Omental fat pad (tissue), 4 donors: ENCODE measurements around the gene WDR70. TPM values are rescaled to one million over a fixed set of nuclear protein-coding genes. Genes with fewer than 3 reads are reported as not detected.

Experiments
- ATAC-seq: fragments of 150-250 bp; one replicate; pipeline ENCODE4 v1.9.1; 2016; ENCODE audit warnings: mild to moderate bottlenecking, moderate library complexity; ENCODE audit not compliant: low FRiP score
- DNase-seq: peaks from one replicate; pipeline ENCODE4 v3.0.0-alpha.2; 2019; ENCODE audit warnings: low spot score
- CTCF ChIP-seq, 3 donors: fragments of 450-650 bp; IDR thresholded peaks; one replicate each; pipeline ENCODE4 v1.5.1; 2016 to 2017; ENCODE audit warnings: antibody characterized with exemption in 3 of 3, mild to moderate bottlenecking in 3 of 3, moderate library complexity in 2 of 3
- total RNA-seq, 4 donors: library from RNA; depleted of rRNA; stranded (reverse); fragments of >200 nt; gene quantifications; one replicate each; pipeline ENCODE4 v1.1.0, GENCODE V29; 2016

The WDR70 gene
- total RNA-seq, 4 donors from 2014 or later = 17.4 to 37.7 (median 24.0) TPM

GRCh38 chr5:37717613-37718431, 338.7 kb downstream of the WDR70 start:
- DNase-seq (no peak), ATAC-seq (no peak)
- TF ChIP-seq CTCF (IDR thresholded peaks at IDR 0.05) = no peak

- no peak for TF ChIP-seq CTCF (IDR thresholded peaks at IDR 0.05)
- ATAC-seq = no peak
These were observed 341.4 kb downstream of the WDR70 start for GRCh38 chr5:37720550-37720952.

GRCh38 chr5:37721447-37721871, 342.3 kb downstream of the WDR70 start:
- ATAC-seq (no peak), DNase-seq (no peak)
- TF ChIP-seq CTCF (IDR thresholded peaks at IDR 0.05) = no peak

More at GRCh38 chr5:37720550-37720952, 341.4 kb downstream of the WDR70 start:
- DNase-seq = no peak

GRCh38 chr5:37722236-37723161, 343.4 kb downstream of the WDR70 start:
- DNase-seq = no peak
- ATAC-seq = peak; percentile 41

GRCh38 chr5:37723162-37723961, 344.2 kb downstream of the WDR70 start:
- TF ChIP-seq CTCF (IDR thresholded peaks at IDR 0.05) = no peak
- DNase-seq (no peak), ATAC-seq (no peak)

More at GRCh38 chr5:37722236-37723161, 343.4 kb downstream of the WDR70 start:
- no peak for TF ChIP-seq CTCF (IDR thresholded peaks at IDR 0.05)

GRCh38 chr5:37724395-37725125, 345.4 kb downstream of the WDR70 start:
- no peak for TF ChIP-seq CTCF (IDR thresholded peaks at IDR 0.05)
- ATAC-seq = no peak
- DNase-seq = no peak
